ENCODE results near the gene ITGB4. TPM values are rescaled to one million over a fixed set of nuclear protein-coding genes. Genes with fewer than 3 reads are reported as not detected.

Gene ITGB4
- total RNA-seq, 4 donors from 2014 or later, result 31.1 to 66.3 (median 41.8) TPM

GRCh38 chr17:75692976-75693375, 28.3 kb upstream of the ITGB4 start:
- ATAC-seq, result no peak
- Histone ChIP-seq H3K9me3 (no peaks in the 10 kb centered on the region), H3K4me1 (peaks cover 0 to 83% (median 24%) of the 10 kb centered on the region in 3 donors), H3K4me3 (no peak overlapping the region), H3K27me3 (no peaks in the 10 kb centered on the region), H3K36me3 (peaks cover 0 to 59% of the 10 kb centered on the region in 2 donors), H3K27ac (peak overlapping the region; percentile 8 to 86 (median 85))
- 20 to 83% methylated on average over 1 to 6 of the region's 13 CpGs for WGBS, 2 donors (ENCODE audit: low coverage in 1 of 2)
- no peak for TF ChIP-seq POLR2AphosphoS5 (IDR thresholded peaks at IDR 0.05)
- TF ChIP-seq EP300 (IDR thresholded peaks at IDR 0.05), result no peak

- TF ChIP-seq EP300 (IDR thresholded peaks at IDR 0.05) (peak; percentile 26), POLR2AphosphoS5 (IDR thresholded peaks at IDR 0.05) (peak; percentile 85), POLR2A (IDR thresholded peaks at IDR 0.05) (no peak)
- TF ChIP-seq, protein P1, sequence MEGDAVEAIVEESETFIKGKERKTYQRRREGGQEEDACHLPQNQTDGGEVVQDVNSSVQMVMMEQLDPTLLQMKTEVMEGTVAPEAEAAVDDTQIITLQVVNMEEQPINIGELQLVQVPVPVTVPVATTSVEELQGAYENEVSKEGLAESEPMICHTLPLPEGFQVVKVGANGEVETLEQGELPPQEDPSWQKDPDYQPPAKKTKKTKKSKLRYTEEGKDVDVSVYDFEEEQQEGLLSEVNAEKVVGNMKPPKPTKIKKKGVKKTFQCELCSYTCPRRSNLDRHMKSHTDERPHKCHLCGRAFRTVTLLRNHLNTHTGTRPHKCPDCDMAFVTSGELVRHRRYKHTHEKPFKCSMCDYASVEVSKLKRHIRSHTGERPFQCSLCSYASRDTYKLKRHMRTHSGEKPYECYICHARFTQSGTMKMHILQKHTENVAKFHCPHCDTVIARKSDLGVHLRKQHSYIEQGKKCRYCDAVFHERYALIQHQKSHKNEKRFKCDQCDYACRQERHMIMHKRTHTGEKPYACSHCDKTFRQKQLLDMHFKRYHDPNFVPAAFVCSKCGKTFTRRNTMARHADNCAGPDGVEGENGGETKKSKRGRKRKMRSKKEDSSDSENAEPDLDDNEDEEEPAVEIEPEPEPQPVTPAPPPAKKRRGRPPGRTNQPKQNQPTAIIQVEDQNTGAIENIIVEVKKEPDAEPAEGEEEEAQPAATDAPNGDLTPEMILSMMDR (IDR thresholded peaks at IDR 0.05), result peak in 3 of 4 experiments; percentile 5 to 31 (median 6)
- Histone ChIP-seq H3K27me3 (no peaks in the 10 kb centered on the region), H3K9me3 (no peaks in the 10 kb centered on the region), H3K36me3 (peaks cover 0 to 63% of the 10 kb centered on the region in 2 donors), H3K4me1 (peaks cover 0 to 78% (median 24%) of the 10 kb centered on the region in 3 donors), H3K27ac (peak overlapping the region; percentile 72 to 86 (median 85)), H3K4me3 (no peak overlapping the region)
- peak; percentile 91 for ATAC-seq
- 32 to 40% methylated on average over 4 to 11 of the region's 19 CpGs for WGBS, 2 donors (ENCODE audit: low coverage in 1 of 2)
Observed at GRCh38 chr17:75693500-75694481, 27.5 kb upstream of the ITGB4 start.

DNA sequence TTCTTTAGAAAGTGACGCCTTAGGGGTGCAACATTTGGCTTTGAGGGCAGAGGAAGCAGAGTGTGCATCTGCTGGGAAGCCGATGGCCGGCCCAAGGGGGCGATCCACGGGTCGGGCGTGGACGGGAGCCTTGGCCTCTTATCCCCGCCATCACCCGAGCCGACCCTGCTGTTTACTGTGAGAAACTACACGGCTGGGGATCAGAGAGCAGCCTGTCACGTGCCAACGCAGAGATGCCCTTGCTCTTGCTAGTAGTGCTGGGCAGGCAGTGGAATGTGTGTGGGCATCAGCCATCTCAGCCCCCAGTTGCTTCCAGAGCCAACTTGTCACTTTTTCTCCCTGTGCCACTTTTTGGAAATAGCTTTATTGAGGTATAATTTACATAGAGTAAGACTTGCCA, 26.7 kb upstream of the ITGB4 start:
- H3K9me3 ChIP-seq, result no peaks in the 10 kb centered on the region
- H3K4me1 ChIP-seq, result peaks cover 0 to 78% (median 19%) of the 10 kb centered on the region in 3 donors
- TF ChIP-seq EP300 (IDR thresholded peaks at IDR 0.05), result no peak
- peak; percentile 37 for TF ChIP-seq POLR2AphosphoS5 (IDR thresholded peaks at IDR 0.05)
- TF ChIP-seq, protein P1 (IDR thresholded peaks at IDR 0.05), result no peak
- TF ChIP-seq POLR2A (IDR thresholded peaks at IDR 0.05), result no peak
- no peaks in the 10 kb centered on the region for H3K27me3 ChIP-seq
- H3K27ac ChIP-seq, result peak overlapping the region; percentile 72 to 86 (median 85)
- no peak overlapping the region for H3K4me3 ChIP-seq
- peaks cover 0 to 64% of the 10 kb centered on the region in 2 donors for H3K36me3 ChIP-seq
- WGBS, 2 donors (ENCODE audit: low coverage in 1 of 2), result 65% methylated on average over 8 of the region's 14 CpGs; no CpG with 5 or more reads in 1 of the 2 donors
- ATAC-seq, result no peak

- no peaks in the 10 kb centered on the region for H3K27me3 ChIP-seq
- H3K9me3 ChIP-seq, result no peaks in the 10 kb centered on the region
- WGBS, 2 donors (ENCODE audit: low coverage in 1 of 2), result 86 to 92% methylated on average over 4 to 5 of the region's 7 CpGs
- peaks cover 0 to 78% (median 25%) of the 10 kb centered on the region in 3 donors for H3K4me1 ChIP-seq
- peaks cover 0 to 71% of the 10 kb centered on the region in 2 donors for H3K36me3 ChIP-seq
- TF ChIP-seq POLR2A (IDR thresholded peaks at IDR 0.05) (no peak), POLR2AphosphoS5 (IDR thresholded peaks at IDR 0.05) (no peak), EP300 (IDR thresholded peaks at IDR 0.05) (no peak)
- TF ChIP-seq, protein P1 (IDR thresholded peaks at IDR 0.05), result no peak
- no peak overlapping the region for H3K4me3 ChIP-seq
- H3K27ac ChIP-seq, result peak overlapping the region; percentile 20 to 86 (median 85)
- ATAC-seq, result no peak
Observed at GRCh38 chr17:75695141-75695829, 26.0 kb upstream of the ITGB4 start.

DNA sequence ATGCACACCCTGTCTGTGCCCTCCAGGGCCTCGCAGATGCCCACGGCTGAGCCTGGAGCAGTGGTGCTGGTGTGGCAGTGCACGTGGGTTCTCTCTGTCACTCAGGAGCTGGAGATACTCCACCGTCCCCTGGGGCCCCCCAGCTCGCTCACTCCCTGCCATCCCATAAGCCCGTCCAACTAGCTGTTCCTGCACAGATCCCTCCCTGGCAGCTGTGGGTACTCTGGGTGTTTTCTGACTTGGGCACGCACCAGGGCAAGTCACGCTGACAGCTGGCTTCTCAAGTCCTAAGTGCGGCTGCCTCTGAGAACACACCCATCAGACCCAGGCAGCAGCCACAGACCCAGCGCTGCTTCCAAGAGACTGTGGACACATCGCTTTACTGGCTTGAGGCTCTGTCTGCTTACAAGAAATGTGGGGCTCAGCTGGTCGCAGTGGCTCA, 25.4 kb upstream of the ITGB4 start:
- no peak for ATAC-seq
- H3K4me1 ChIP-seq, result peaks cover 0 to 78% (median 23%) of the 10 kb centered on the region in 3 donors
- TF ChIP-seq, protein P1 (IDR thresholded peaks at IDR 0.05), result no peak
- peak in 1 of 2 donors; percentile 25 for TF ChIP-seq POLR2A (IDR thresholded peaks at IDR 0.05)
- H3K9me3 ChIP-seq, result no peaks in the 10 kb centered on the region
- WGBS, 2 donors (ENCODE audit: low coverage in 1 of 2), result no CpG with 5 or more reads among the region's 12 CpGs
- H3K27me3 ChIP-seq, result no peaks in the 10 kb centered on the region
- no peak overlapping the region for H3K4me3 ChIP-seq
- peak overlapping the region in 3 of 4 donors; percentile 85 to 86 (median 85) for H3K27ac ChIP-seq
- H3K36me3 ChIP-seq, result peaks cover 0 to 71% of the 10 kb centered on the region in 2 donors

All from gastroesophageal sphincter (tissue), 4 donors.